Colonic mucosa (tissue), 4 donors: Measurements from ENCODE around the gene POLD1. TPM values are rescaled to one million over a fixed set of nuclear protein-coding genes. Genes with fewer than 3 reads are reported as not detected.

Source experiments
- DNase-seq: peaks from one replicate; pipeline ENCODE4 v3.0.0-alpha.2; 2020
- H3K27ac ChIP-seq: fragments of 200-600 bp; one replicate; pipeline ENCODE4 v1.8.0; 2021
- H3K27me3 ChIP-seq: fragments of 200-600 bp; one replicate; pipeline ENCODE4 v1.8.0; 2021
- H3K36me3 ChIP-seq: fragments of 200-600 bp; one replicate; pipeline ENCODE4 v1.8.0; 2021
- H3K4me1 ChIP-seq: fragments of 200-600 bp; one replicate; pipeline ENCODE4 v1.8.0; 2021; ENCODE audit warnings: mild to moderate bottlenecking
- H3K4me3 ChIP-seq: fragments of 200-600 bp; one replicate; pipeline ENCODE4 v1.8.0; 2021
- H3K9ac ChIP-seq, 2 donors: one replicate each; pipeline ENCODE4 v1.7.0; 2013; ENCODE audit warnings: control low read depth in 2 of 2, low read depth in 2 of 2, low read length in 2 of 2
- H3K9me3 ChIP-seq: fragments of 200-600 bp; one replicate; pipeline ENCODE4 v1.8.0; 2021
- intact Hi-C: fragments of 100-400 bp; cut with DNase I; formaldehyde crosslinking; loops from one replicate; pipeline ENCODE4 v1.14.1; 2022
- total RNA-seq, 2 donors: library from RNA; stranded (reverse); fragmentation: NEBNext Ultra II Directional in 1 of 2; extraction: Animal tissue kit (Norgen Biotek cat#: 25700) in 1 of 2; gene quantifications; one replicate each; pipeline ENCODE4 v1.2.1, GENCODE V29; 2021
- TF ChIP-seq, protein P1 (sequence below): fragments of 200-600 bp; IDR thresholded peaks from one replicate; pipeline ENCODE4 v1.8.0; 2022; ENCODE audit warnings: antibody characterized with exemption, mild to moderate bottlenecking
- donor health status: healthy.
- donor health status: DM: no; HTN: no; CAD: no.
- donor health status: DM: no; HTN: no; CAD: no.

The POLD1 gene
- total RNA-seq, 2 donors from 2014 or later, result 26.2 to 76.3 TPM

DNA sequence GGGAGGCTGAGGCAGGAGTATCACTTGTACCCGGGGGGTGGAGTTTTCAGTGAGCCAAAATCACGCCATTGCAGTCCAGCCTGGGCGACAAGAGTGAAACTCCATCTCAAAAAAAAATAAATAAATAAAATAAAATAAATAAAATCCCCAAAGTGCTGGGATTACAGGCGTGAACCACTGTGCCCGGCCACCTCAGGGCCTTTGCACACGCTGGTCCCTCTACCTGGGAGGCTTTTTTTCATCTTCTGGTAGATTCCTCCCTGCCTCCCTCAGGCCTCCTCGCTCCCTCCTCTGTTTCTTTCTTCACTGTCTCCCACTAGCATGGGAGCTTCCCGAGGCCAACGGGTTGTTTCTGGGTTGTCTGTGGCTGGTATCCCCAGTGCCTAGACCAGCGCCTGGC lies 63.6 kb downstream of the POLD1 start:
- no peaks in the 10 kb centered on the region for H3K27me3 ChIP-seq
- no peak overlapping the region for H3K9ac ChIP-seq
- H3K9me3 ChIP-seq, result no peaks in the 10 kb centered on the region
- H3K4me1 ChIP-seq, result no peaks in the 10 kb centered on the region
- intact Hi-C loops, result no loop called here
- H3K36me3 ChIP-seq, result no peaks in the 10 kb centered on the region
- TF ChIP-seq, protein P1, sequence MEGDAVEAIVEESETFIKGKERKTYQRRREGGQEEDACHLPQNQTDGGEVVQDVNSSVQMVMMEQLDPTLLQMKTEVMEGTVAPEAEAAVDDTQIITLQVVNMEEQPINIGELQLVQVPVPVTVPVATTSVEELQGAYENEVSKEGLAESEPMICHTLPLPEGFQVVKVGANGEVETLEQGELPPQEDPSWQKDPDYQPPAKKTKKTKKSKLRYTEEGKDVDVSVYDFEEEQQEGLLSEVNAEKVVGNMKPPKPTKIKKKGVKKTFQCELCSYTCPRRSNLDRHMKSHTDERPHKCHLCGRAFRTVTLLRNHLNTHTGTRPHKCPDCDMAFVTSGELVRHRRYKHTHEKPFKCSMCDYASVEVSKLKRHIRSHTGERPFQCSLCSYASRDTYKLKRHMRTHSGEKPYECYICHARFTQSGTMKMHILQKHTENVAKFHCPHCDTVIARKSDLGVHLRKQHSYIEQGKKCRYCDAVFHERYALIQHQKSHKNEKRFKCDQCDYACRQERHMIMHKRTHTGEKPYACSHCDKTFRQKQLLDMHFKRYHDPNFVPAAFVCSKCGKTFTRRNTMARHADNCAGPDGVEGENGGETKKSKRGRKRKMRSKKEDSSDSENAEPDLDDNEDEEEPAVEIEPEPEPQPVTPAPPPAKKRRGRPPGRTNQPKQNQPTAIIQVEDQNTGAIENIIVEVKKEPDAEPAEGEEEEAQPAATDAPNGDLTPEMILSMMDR, result no peak
- H3K4me3 ChIP-seq, result no peak overlapping the region
- no peak overlapping the region for H3K27ac ChIP-seq
- DNase-seq, result no peak

DNA sequence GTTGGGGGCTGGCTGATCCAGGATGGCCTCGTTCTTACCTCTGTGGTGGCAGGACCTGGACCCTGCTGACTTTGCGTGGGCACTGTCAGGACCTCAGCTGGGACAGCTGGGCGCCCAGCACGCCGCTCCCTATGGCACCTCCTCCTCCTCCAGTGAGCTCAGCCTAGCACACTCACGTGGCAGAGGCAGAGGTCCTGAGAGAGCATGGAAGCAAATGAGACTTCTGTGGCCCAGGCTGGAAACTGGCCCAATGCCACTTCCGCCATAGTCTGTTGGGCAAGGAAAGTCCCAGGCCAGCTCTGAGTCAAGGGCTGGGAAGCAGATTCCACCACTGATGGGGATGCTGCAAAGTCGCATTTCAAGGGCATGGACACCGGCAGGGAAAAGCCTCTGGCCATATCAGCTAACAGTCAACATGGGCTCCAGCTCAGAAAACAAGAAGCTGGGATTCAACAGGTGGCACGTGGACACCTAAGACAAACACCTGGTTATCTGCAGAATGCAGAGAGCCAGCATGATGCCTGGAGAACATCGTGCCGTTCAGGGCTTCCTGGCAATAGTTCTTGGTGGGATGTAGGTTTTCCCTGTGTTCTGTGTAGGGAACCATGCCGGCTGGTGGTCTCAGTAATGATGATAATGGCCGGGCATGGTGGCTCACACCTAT lies 65.2 kb downstream of the POLD1 start:
- intact Hi-C loops, result no loop called here

DNA sequence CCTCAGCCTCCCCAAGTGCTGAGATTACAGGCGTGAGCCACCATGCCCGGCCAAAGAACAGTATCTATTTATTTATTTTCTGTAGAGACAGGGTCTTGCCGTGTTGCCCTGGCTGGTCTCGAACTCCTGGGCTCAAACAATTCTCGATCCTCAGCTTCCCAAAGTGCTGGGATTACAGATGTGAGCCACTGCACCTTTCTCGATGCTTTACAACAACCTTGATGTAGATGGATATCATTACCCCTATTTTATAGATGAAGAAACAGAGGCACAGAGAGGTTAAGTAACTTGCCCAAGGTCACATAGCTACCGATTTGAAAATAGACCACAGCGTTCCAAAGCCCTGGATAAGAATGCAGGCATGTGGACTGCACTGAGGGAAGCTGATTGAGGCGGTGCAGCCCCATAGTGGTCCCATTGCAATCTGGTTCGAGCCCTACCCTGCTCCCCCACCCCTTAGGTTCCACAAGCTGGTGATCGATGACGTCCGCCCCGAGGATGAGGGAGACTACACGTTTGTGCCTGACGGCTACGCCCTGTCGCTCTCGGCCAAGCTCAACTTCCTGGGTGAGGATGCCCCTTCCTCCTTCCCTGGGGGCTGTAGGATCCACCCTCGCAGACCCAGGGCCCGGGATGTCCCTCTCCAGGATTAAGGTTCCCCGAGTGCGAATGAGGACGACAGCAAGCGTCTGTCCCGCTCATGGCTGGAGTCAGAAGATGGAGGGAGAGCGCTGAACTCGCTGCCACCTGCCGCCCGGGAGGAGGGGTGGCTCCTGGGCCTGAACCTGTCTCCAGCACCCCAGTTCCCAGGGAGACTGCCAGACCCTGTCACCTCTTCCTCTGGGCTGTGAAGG lies 66.4 kb downstream of the POLD1 start:
- intact Hi-C loops, result no loop called here
- Histone ChIP-seq H3K9ac (no peak overlapping the region), H3K4me3 (no peak overlapping the region), H3K4me1 (no peaks in the 10 kb centered on the region), H3K9me3 (no peaks in the 10 kb centered on the region), H3K27ac (no peak overlapping the region), H3K36me3 (no peaks in the 10 kb centered on the region), H3K27me3 (no peaks in the 10 kb centered on the region)
- DNase-seq, result no peak
- TF ChIP-seq, protein P1, result no peak

More for the DNA sequence above, 65.2 kb downstream of the POLD1 start:
- Histone ChIP-seq H3K36me3 (no peaks in the 10 kb centered on the region), H3K4me1 (no peaks in the 10 kb centered on the region), H3K9ac (no peak overlapping the region), H3K9me3 (no peaks in the 10 kb centered on the region), H3K27me3 (no peaks in the 10 kb centered on the region), H3K27ac (no peak overlapping the region), H3K4me3 (no peak overlapping the region)
- TF ChIP-seq, protein P1, result no peak
- no peak for DNase-seq

DNA sequence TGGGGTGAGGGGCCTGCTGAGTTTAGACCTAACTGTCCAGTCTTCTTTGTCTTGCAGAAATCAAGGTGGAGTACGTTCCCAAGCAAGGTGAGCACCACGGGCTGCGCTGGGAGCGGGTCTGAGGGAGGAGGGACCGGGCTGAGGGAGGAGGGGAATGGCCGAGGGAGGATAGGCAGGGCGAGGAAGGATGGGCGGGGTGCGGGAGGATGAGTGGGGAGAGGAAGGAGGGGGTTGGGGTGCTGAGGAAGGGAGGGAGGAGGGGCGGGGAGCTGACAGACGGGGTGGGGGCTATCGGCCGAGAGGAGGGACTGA lies 67.0 kb downstream of the POLD1 start:
- Histone ChIP-seq H3K27ac (no peak overlapping the region), H3K4me3 (no peak overlapping the region), H3K36me3 (no peaks in the 10 kb centered on the region), H3K9me3 (no peaks in the 10 kb centered on the region), H3K4me1 (no peaks in the 10 kb centered on the region), H3K9ac (no peak overlapping the region), H3K27me3 (no peaks in the 10 kb centered on the region)
- no peak for DNase-seq
- TF ChIP-seq, protein P1, result no peak
- intact Hi-C loops, result no loop called here

DNA sequence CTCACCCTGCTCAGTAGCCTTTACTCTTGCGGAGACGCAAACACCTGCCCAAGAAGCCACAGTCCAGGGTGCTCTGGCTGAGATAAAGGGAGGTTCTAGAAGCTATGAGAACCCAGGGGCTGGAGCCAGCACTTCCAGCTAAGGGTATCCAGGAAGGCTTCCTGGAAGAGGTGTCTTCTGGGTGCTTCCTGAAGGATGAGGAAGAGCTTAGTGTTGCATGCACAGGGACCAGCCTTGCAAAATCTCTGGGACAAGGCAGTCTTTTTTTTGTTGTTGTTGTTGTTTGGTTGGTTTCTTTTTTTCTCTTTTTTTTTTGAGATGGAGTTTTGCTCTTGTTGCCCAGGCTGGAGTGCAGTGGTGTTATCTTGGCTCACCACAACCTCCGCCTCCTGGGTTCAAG lies 69.1 kb downstream of the POLD1 start:
- TF ChIP-seq, protein P1, result no peak
- Histone ChIP-seq H3K9ac (no peak overlapping the region), H3K27me3 (no peaks in the 10 kb centered on the region), H3K4me3 (no peak overlapping the region), H3K36me3 (no peaks in the 10 kb centered on the region), H3K27ac (no peak overlapping the region), H3K9me3 (no peaks in the 10 kb centered on the region), H3K4me1 (no peaks in the 10 kb centered on the region)
- no peak for DNase-seq
- intact Hi-C loops, result no loop called here
